ENCODE results near the gene PDIA5. TPM values are rescaled to one million over a fixed set of nuclear protein-coding genes. Genes with fewer than 3 reads are reported as not detected.

The PDIA5 gene
- total RNA-seq, 1 donor: 54.3 TPM

Other genes starting within 250 kb of the PDIA5 start
- gene SEMA5B, start 39.3 kb upstream of the PDIA5 start, total RNA-seq: not detected in 2 replicates
- 27.9 and 36.2 TPM in 2 replicates for gene SEC22A, start 134.9 kb downstream of the PDIA5 start, total RNA-seq

All from osteoblast (primary cell).